T-helper 22 cell (primary cell): ENCODE results near the gene RABGGTA.
A peak's percentile ranks its signal among the peaks of the same experiment; 100 is the strongest.

ENCODE experiments used
- DNase-seq: peaks from one replicate; pipeline ENCODE4 v3.0.0-alpha.2; 2020; ENCODE audit warnings: low read depth

RABGGTA gene

DNA sequence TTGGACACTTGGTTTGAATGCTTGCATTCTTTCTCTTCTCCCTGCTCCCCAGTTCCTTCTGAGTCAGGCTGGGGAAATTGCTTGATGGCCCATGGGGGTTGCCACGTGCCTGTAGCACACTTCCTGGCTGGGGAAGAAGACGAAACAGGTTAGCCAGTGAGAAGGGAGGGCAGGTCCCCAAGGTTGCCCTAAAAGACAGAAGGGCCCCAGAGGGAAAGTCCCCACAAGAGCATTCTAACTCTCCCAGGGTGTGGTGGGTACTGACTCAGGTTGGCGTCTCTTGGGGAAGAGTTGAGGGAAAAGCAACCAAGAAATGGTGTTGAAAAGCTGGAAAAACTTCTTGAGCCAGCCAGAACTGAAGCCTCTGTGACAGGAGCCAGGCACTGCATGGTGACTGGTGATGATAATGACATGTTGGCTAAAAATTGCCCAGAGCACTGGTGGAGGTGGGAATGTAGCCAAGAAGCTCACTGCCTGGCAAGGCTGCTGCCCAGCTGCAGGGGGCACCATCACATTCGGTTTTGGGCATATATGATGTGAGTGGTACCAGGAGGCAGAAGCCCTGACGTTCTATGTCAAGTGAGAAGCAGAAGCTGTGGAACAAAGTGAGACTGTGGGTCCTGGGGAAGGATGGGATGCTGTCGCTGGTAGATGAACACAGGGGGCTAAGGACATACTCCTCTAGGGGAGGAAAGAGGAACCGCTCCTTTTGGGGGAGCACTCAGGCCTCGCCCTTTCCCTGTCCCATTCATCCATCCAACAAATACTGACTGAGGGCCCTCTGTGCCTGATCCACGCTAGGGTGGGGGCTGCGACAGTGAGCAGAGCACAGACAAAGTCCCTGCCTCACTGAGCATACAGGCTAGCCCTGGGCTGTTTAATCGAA lies 8.1 kb upstream of the RABGGTA start:
- peak; percentile 41 for DNase-seq

DNA sequence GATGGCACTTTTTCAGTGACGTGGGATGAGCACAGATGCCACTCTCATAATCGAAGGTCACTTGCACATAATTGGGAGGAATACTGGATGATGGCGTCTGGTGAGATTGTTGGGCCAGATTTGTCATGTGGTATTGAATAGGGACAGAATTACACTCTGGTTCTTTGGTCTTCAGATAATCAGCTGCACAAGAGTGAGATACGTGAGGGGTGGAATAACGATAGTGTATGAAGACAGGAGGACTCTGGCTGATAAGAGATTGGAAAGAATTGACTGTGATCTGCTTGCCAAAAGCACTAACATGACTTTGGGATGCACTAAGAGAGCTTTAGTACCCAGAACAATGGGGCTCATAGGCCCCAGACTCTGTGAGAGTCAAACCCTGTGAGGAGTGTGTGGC lies 7.0 kb upstream of the RABGGTA start:
- no peak for DNase-seq

DNA sequence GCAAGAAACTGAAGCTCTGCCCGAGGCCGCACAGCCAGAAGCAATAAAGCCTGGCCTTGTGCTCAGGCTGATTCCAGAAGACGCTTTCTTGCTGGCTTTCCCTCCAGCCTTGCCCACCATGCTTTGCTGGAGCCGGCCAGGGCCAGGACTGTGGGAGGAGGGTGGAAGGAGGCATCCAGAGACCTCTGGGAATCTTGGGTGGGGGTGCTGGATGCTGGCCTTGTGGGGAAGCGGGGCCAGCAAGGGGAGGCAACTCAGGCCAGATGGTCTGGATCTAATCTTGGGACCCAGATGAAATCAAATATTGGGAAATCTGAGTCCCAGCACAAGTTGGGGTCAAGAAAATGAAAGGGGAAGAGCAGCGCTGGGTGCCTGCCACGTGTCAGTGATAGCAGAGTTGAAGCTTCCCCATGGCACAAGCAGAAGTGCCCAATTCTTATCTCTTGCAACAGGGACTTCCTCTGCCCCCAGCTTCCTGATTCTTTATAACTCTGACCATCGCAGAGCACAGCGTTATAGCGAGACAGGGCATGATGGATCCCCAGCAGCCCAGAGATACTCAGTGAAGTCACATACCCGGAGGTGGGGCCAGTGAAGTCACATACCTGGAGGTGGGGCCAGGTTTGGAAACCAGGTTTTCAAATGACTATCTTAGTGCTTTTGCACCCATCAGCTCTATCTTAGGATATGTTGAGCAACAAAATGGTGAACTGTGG lies 6.4 kb upstream of the RABGGTA start:
- DNase-seq: no peak

DNA sequence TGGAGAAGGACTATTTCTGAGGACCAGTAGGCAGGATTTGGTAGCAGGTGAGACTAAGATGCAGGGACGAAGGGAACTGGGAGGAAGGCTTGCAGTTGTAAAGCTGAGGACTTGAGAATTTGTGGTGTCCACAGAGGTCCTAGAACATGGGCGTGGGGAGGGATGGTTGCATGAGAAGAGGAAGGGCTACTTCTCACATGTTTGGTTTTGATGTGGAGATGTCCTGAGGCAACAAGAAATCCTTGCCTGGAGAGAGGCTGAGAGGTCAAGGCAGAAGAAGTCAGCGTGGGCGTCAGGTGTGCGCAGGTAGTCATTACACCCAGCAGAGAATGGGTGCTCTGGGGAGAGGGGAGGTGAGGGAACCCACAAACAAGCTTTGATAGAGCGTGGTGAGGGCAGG lies 5.7 kb upstream of the RABGGTA start:
- DNase-seq: no peak

DNA sequence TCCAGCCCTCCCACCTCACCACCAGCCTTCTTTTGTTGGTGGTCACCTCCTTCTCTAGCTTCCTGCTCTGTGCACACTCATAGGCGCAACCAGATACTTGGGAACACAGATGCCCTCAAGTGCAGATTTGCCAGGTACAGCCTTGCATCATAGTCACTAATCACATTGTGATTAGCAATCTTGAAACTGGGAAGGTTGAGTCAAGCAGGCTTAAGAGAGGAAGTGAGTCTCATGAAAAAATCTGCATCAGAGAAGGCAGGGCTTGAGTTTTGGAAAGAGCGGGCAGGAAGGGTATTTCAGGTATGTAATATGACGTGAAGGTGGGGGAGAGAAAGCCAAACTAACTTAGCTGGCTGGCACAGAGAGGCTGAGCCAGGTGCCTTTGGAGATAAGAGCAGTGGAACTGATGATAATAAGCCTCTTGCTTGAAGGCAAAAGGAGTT lies 2.7 kb upstream of the RABGGTA start:
- DNase-seq: peak; percentile 14

DNA sequence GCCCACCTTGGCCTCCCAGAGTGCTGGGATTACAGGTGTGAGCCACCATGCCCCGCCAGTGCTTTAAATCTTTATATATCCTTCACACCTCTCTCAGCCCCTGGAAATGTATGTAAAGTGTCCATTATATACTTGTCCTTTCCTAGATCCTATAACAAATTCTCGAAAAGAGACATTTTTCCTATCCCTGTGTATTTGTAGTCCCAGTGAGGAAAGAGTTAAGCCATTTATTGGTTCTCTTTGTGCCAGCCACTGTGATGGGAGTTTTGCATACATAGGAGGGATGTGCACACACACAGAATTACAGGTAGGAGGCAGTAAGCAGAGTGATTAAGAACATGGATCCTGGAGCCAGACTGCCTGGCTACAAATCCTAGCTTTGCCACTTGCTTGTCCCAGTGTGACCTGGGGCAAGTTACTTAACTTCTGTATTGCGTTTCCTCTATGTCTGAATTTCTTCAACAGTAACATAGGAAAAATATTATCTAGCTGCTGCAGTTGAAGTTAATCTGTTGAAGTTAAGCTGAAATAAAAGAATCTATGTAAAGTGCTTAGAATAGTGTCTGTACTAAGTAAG lies 2.1 kb upstream of the RABGGTA start:
- DNase-seq: no peak

DNA sequence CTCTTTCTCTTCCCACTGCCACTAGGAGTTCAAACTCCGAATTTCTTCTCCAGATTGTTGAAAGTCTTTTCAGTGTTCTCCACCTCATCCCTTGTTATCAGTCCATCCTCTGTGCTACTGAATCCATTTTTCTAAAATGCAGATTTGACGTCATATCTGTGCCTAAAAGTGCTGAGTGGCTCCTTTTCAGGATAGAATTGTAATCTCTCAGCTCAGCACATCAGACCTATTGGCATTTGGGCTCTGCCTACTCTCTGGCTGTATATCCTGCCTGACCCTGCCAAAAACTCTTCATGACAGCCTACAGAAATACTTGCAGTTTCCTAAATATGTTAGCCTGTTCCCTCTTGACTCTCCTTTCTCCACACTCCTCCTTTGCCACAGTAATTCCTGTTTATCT lies 1.1 kb upstream of the RABGGTA start:
- DNase-seq: no peak

DNA sequence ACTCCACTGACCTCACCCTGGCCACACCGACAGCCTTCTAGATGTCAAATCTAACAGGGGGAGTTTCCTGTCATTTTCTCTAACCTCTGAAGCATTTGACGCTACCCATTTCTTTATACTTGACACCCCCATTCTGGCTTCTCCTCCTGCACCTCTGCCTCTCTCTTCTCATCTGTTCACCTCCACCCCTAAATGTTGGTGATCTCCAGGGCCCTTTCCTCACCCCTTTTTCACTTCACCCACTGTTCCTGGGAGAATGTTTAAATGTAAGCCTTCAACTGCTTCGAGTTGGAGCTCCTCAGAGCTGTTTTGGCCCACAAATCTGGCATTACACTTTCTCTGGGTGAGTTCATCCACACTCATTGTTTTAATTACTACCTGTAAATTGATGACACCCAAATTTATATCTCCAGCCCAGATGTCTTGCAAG lies 452 bp upstream of the RABGGTA start:
- DNase-seq: no peak

DNA sequence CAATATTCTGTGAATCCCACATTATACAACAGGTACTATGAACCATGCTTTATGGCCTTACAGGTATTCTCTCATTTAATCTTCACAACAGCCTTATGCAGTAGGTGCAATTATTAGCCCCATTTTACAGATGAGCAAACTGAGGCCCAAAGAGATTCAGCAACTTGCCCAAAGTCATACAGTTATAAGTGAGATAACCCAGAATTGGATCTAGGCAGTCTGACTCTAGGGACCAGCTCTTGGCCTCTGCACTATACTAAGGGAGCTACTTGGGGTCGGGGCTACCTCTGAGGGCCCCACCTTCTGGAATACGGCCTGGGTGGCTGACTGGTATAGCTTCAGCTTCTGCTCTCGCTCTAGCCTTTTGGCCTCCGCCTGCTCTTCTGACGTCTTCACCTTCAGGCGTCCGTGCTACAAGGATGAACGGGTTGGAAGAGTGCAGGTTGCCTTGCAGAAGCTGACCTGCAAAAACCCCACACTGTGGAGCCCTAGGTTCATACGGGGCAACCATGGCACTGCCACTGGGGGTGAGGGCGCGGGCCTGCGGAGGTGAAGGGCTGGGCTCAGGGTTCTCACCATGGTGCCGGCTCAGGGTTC lies 762 bp downstream of the RABGGTA start:
- DNase-seq: no peak

DNA sequence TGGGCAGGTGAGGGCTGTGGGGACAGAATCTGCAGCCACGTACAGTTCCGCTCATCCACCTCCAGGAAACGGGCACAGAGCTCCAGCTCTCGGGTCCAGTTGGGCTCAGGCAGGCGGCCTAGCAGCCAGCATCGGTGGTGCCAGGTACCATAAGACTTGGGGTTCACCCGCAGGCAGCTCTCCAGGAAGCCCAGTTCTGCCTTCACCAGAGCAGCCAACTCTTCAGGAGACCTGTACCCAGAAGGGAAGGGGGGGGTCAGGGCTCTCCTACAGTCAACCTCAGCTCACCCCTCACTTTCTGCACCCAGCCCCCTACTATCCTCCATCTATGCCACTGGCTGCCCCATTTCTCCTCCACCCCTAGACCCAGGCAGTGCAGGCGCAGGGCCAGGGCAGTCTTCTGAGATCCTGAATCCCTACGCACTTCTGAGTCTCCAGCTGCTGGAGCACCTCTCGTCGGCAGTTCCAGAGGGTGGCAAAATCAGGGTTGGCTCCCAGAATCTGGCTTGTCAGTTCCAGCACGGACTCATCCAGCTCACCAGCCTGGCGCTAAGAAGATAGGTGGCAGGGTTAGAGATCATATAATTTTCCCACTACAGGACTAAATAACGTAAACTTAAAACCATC lies 1.4 kb downstream of the RABGGTA start:
- no peak for DNase-seq

DNA sequence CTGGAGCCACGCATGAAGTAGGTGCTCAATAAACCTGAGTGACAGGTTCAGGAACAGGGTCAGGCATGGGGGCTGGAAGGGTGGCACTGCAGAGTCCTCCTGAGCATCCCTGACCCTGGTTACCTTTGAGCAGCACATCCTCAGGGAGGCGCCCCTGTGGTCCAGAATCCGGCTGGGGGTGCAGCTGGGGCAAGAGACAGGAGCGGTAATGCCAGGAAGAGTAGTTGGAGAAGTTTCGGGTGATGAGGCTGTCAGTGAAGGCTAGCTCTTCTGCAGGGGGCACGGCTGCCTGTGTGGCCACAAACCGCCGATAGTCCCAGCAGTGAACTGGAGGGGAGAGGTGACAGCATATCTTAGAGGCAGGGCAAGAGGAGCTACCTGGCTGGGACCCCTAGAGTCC lies 2.0 kb downstream of the RABGGTA start:
- DNase-seq: no peak

DNA sequence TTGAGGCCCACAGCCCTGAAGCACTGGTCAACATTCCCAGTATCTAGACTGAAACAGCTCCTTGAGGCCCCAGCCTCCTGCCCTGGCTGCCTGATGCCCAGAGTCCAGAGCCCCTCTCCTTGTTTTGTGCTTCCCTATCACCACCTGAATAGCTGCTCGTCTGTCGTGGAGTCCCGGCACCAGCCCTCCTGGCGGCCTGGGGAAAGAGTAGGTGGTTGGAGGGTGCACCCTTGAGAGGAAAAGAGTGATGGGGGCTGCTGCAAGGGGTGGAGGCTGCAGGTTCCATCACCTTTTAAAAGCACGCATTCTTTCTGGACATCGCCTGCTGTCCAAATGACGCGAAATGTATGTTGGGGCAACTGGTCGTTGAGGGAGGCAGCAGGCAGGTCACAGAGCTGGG lies 3.2 kb downstream of the RABGGTA start:
- no peak for DNase-seq

DNA sequence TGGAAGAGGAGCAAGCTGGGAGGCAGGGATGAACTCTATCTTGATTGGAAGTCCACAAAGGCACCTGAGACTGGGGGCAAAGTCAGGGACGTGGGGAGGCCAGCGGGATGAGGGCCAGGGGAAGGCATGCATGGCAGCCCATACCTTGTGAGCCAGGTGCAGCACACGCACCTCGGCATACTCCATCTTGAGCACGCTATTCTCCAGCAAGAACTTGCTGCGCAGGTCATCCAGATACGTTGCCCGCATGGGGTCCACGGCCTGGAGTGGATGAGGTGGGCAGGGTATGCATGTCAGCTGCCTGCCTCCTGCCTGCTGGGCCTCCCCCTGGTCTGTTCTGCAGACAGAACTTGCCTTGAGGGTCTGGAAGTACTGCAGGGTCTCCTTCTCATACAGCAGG lies 3.9 kb downstream of the RABGGTA start:
- no peak for DNase-seq

DNA sequence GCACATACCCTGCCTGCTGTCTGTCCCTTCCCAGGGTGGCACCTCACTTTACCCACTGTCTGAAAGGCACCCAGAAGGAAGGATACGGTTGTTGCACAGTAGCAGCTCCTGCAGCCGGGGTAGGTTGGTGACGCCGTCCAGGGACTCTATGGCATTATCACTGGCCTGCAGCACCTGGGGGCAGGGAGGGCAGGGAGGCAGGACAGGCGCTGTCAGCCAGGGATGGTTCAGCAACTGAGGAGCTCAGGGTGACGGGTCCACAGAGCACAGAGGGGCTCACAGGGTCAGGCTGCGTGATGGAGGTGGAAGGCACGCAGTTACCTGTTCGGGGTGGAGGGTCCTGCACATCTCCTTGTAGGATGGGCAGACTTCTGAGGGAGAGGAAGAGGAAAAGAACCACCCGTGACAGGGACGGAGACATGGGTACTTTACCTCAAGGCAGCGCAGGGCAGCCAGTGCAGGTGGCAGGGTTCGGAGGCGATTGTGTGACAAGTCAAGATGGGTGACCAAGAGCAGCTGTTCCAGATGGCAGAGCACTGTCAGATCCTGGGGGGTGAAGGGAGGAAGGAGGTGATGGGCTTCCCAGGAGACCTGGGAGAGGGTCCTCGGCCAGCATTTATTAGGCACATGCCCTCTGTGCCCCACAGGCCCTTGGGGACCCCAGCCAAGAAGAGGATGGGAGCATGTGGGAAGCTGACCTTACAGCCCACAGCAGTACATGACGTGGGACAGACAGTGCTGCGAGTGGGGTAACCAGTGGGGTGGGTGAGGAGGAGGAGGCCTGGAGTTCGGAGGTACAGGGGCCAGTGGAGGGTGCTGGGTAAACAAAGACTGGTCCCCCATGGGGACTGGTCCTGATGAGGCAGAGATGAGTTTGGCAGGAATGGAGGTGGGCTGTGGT lies 4.8 kb downstream of the RABGGTA start:
- DNase-seq: no peak

DNA sequence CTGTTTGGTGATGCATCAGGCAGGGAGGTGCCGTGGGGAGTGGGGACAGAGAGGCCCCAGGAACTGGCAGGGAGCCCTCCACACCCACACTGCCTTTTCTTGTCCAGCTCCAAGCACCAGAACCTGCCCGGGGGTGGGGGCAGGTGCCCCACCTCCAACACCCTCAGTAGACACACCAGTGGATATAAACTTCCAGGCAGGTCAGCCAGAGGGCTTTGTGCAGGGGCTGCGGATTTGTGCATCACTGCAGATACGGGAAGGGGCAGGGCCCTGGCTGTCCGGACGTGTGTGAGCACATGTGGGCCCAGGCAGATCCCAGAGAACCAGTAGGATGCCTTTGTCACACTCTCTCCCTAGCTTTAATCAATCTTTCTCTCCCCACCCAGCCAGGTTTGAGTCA lies 7.1 kb downstream of the RABGGTA start:
- no peak for DNase-seq

DNA sequence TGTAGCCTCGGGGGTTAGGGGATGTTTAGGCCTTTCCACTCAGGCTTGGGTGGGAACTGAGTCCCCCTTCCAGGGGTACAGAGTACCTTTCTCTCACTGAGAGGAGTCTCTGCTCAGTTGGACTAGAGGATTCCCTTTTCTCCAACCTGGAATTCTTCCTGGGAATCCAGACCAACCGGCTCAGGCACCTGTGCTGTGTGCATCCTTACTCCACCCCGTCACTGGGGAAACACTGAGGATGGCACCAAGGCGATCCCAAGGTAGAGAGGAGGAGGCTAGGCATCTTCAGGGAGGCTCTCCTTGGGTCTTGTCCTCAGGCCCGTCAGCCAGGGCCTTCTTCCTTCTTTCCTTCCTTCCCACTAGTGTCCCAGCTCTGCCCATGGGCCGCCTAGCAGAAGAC lies 7.5 kb downstream of the RABGGTA start:
- DNase-seq: no peak

DNA sequence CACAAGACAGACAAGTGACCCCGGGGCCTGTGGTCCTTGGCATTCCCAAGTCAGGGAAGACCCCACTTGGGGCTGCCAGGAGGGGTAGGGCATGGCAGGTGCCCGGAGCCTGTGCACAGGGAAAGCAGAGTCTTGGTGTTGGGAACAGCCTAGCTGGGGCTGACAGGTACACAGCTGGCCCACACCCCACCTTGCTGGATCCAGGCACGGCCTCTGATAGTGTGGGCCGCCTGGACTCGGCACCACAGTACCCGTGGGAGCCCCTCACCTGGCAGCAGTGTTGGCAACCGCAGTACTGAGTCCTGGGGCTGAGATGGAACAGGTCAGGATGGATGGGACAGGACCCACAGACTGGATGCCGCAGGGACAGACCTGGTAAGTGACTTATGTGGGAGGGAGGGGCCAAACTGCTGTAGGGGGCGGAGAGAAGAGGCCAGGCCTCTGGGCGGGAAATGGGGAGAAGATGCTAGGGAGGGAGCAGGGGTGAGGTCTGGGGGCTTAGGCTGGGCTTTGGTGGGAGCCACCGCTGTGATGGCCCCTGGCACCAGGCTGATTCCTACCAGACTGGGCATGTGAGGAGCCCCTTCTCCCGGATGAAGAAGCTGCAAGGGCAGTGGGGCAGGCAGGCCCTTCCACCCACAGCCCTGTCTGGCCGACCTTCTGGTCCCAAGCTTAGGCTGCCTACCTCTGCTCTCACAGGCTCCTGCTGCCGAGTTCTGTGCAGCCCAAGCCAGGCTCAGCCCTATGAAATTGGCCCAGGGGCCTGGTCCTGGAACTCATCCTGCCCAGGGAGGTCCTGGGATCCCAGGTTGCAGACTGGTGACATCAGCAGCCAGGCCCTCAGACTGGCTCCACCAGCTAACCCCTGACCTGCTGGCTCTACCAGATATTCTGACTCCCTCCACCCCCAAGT lies 8.3 kb downstream of the RABGGTA start, which contains the start of gene TGM1:
Gene TGM1, minus strand, starts transcription at position 357 of the 913 bp plus-strand sequence. CDS start 825 bp downstream, outside the sequence.
- no peak for DNase-seq

DNA sequence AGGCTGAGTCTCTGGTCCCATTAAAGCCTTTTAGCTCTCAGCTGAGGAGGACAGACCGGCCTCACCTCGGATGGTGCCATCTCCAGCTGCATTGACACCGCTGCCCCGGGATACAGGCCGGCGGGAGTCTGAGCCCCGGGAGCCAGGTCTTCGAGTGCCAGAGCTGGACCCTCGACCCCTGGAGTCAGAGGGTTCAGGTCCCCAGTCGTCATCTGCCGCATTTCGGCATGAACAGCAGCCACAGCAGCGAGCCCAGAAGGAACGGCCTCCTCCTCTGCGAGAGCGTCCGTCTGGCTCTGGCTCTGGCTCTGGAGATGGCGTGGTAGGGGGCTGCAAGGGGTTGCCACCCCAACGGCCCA lies 9.4 kb downstream of the RABGGTA start:
- DNase-seq: no peak

DNA sequence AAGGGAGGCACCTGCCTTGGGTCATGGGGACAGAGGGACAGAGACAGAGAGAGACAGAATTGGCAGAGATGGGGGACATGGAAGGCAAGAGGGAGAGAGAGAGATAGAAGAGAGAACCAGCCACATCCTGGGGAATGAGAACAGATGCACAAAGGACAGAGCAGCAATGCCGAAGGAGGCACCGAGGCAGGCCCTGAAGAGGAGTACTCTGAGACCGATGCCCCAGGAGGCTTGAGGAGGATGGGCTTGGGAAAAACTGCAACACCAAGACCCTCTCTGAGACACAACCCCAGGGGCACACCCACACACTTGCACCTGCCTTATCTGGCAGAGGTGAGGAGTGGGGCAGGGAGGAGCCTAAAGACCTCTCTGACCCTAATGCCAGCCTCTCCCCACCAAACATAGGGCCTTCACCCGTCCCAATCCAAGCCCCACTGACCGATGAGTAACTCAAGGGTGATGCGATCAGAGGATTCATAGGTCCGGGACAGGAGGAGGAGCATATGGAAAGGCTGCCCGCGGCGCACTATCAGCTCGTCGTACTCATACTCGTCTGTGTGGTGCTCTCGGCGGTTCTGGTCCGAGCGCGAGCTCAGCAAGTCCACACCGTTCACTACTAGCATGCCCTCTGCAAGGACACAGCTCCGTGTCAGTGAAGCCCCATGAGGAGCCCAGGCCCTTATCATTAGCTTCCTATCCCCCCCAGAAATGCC lies 10.0 kb downstream of the RABGGTA start:
- DNase-seq: no peak
